ENCODE data around the gene HSD17B12. TPM values are rescaled to one million over a fixed set of nuclear protein-coding genes. Genes with fewer than 3 reads are reported as not detected.

Gene HSD17B12
- total RNA-seq, 1 donor from 2014 or later: 125 TPM

Other genes with a start within 250 kb of the HSD17B12 start
- gene ALKBH3, start 200.1 kb downstream of the HSD17B12 start, total RNA-seq: 28.2 and 42.8 TPM in 2 replicates

Data from pulmonary artery endothelial cell (primary cell).